ENCODE results near the gene IARS2. TPM values are rescaled to one million over a fixed set of nuclear protein-coding genes. Genes with fewer than 3 reads are reported as not detected.
A peak's percentile ranks its signal among the peaks of the same experiment; 100 is the strongest.

IARS2 gene
- total and polyA plus RNA-seq, 2 donors (not counting 1 experiment from before 2014, with no cell fraction given): 8.8 to 35.6 TPM

DNA sequence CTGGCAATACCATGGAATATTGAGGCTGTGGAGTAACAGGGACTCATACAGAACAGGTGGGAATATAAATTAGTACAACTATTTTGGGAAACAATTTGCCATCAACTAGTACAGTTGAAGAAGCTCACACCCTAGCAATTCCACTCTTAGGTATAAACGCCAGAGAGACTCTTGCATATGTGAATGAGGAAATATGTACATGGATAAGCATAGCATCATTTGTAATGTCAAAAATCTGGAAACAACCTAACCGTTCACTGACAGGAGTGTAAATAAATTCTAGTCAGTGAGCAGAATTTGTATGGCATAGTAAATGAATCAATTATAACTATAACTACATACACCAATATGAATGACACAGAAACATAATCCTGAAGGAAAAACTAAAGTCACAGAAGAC lies 94.6 kb downstream of the IARS2 start:
- Mint-ChIP-seq H3K4me3 (no peak overlapping the region), H3K27ac (no peak overlapping the region), H3K4me1 (no peaks in the 10 kb centered on the region), H3K27me3 (no peaks in the 10 kb centered on the region), H3K9me3 (ENCODE audit: insufficient read depth) (no peaks in the 10 kb centered on the region)
- Histone ChIP-seq H3K9me3 (ENCODE audit: control extremely low read depth in 1 of 3, control insufficient read depth in 2 of 3, insufficient read depth in 1 of 3, low read length in 2 of 3) (no peaks in the 10 kb centered on the region), H3K27me3 (replicated peaks in 1 of 4; ENCODE audit: control extremely low read depth in 1 of 4, control insufficient read depth in 3 of 4, insufficient read depth in 4 of 4, low read length in 3 of 4) (no peaks in the 10 kb centered on the region), H3K4me1 (ENCODE audit: control insufficient read depth in 2 of 2, insufficient read depth in 2 of 2, low read length in 2 of 2) (no peaks in the 10 kb centered on the region), H3K9ac (ENCODE audit: low read length) (no peak overlapping the region), H3K27ac (ENCODE audit: low read length in 2 of 2) (no peak overlapping the region), H3K79me2 (ENCODE audit: control insufficient read depth, insufficient read depth, low read length) (no peaks in the 10 kb centered on the region), H2AFZ (ENCODE audit: insufficient read depth, low read depth, low read length, poor library complexity, severe bottlenecking) (no peak overlapping the region), H3K4me2 (replicated peaks; ENCODE audit: low read depth, low read length, poor library complexity, severe bottlenecking) (no peak overlapping the region), H4K20me1 (ENCODE audit: control insufficient read depth, insufficient read depth, low read length, poor library complexity, severe bottlenecking) (no peaks in the 10 kb centered on the region), H3K4me3 (ENCODE audit: control extremely low read depth in 1 of 5, extremely low read depth in 1 of 5, insufficient read depth in 1 of 5, low read depth in 2 of 5, low read length in 4 of 5) (no peak overlapping the region), H3K36me3 (replicated peaks in 1 of 2; ENCODE audit: control extremely low read depth in 1 of 2, control insufficient read depth in 1 of 2, extremely low read depth in 1 of 2, insufficient read depth in 2 of 2, low read length in 1 of 2) (peaks cover 11 to 46% of the 10 kb centered on the region in 2 experiments)
- intact Hi-C loops (cut with micrococcal nuclease): no loop called here
- DNase-seq (no peak), ATAC-seq (ENCODE audit: low read depth) (no peak)
- ChIA-PET POLR2A (no interaction called here), CTCF (interaction anchor here (1.4 kb wide), 1 partner anchor 31 kb away, joined by 3 read pairs; no protein-coding TSS in a partner anchor)
- no CpG with 5 or more reads among the region's 2 CpGs for WGBS (ENCODE audit: insufficient coverage)
- TF ChIP-seq, protein P1, sequence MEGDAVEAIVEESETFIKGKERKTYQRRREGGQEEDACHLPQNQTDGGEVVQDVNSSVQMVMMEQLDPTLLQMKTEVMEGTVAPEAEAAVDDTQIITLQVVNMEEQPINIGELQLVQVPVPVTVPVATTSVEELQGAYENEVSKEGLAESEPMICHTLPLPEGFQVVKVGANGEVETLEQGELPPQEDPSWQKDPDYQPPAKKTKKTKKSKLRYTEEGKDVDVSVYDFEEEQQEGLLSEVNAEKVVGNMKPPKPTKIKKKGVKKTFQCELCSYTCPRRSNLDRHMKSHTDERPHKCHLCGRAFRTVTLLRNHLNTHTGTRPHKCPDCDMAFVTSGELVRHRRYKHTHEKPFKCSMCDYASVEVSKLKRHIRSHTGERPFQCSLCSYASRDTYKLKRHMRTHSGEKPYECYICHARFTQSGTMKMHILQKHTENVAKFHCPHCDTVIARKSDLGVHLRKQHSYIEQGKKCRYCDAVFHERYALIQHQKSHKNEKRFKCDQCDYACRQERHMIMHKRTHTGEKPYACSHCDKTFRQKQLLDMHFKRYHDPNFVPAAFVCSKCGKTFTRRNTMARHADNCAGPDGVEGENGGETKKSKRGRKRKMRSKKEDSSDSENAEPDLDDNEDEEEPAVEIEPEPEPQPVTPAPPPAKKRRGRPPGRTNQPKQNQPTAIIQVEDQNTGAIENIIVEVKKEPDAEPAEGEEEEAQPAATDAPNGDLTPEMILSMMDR (IDR thresholded peaks at IDR 0.05): no peak
- no peak for TF ChIP-seq EZH2 (IDR thresholded peaks at IDR 0.05; ENCODE audit: borderline replicate concordance, insufficient read depth, low read depth, low read length, poor library complexity, severe bottlenecking)

DNA sequence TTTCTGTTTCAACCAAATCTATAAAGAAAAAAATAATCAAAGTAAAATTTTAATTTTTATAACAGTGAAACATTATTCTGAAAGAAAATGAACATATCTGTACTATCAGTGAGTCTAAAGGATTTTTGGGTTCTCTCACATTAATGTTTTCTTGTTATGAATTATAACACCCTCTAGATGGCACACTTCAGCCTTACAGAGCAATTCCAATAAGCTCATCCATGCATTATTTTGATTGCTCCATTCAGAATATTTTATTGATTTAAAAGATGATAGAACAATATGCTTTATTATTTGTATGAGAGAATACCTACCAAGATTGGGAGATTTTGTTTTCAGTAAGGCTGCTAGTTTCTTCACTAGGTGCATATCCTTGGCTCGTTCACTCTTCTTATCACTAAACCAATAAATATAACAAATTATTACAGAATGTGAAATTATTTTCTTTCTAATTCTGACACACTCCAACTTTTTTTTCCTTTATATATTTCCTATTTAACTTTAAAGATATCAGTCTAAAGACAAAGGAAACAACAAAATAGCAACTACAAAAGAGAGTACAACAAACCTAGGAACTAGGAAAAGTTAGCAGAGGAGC lies 95.9 kb downstream of the IARS2 start:
- no peak for ATAC-seq (ENCODE audit: low read depth)
- Histone ChIP-seq H3K27ac (ENCODE audit: low read length in 2 of 2) (no peak overlapping the region), H3K27me3 (replicated peaks in 1 of 4; ENCODE audit: control extremely low read depth in 1 of 4, control insufficient read depth in 3 of 4, insufficient read depth in 4 of 4, low read length in 3 of 4) (no peaks in the 10 kb centered on the region), H3K4me2 (replicated peaks; ENCODE audit: low read depth, low read length, poor library complexity, severe bottlenecking) (no peak overlapping the region), H3K36me3 (replicated peaks in 1 of 2; ENCODE audit: control extremely low read depth in 1 of 2, control insufficient read depth in 1 of 2, extremely low read depth in 1 of 2, insufficient read depth in 2 of 2, low read length in 1 of 2) (peaks cover 11 to 52% of the 10 kb centered on the region in 2 experiments), H3K79me2 (ENCODE audit: control insufficient read depth, insufficient read depth, low read length) (no peaks in the 10 kb centered on the region), H3K4me1 (ENCODE audit: control insufficient read depth in 2 of 2, insufficient read depth in 2 of 2, low read length in 2 of 2) (no peaks in the 10 kb centered on the region), H2AFZ (ENCODE audit: insufficient read depth, low read depth, low read length, poor library complexity, severe bottlenecking) (no peak overlapping the region), H3K9me3 (ENCODE audit: control extremely low read depth in 1 of 3, control insufficient read depth in 2 of 3, insufficient read depth in 1 of 3, low read length in 2 of 3) (no peaks in the 10 kb centered on the region), H3K9ac (ENCODE audit: low read length) (no peak overlapping the region), H4K20me1 (ENCODE audit: control insufficient read depth, insufficient read depth, low read length, poor library complexity, severe bottlenecking) (no peaks in the 10 kb centered on the region), H3K4me3 (ENCODE audit: control extremely low read depth in 1 of 5, extremely low read depth in 1 of 5, insufficient read depth in 1 of 5, low read depth in 2 of 5, low read length in 4 of 5) (no peak overlapping the region)
- Mint-ChIP-seq H3K4me3 (no peak overlapping the region), H3K9me3 (ENCODE audit: insufficient read depth) (no peaks in the 10 kb centered on the region), H3K4me1 (no peaks in the 10 kb centered on the region), H3K27ac (no peak overlapping the region), H3K27me3 (no peaks in the 10 kb centered on the region)
- peak; percentile 19 for DNase-seq
- intact Hi-C loops (cut with micrococcal nuclease): no loop called here
- CTCF ChIA-PET: interaction anchor here (0.8 to 3.1 kb wide), 12 partner anchors 8 to 610 kb away, joined by 3 to 14 read pairs (median 4); no protein-coding TSS in a partner anchor
- POLR2A ChIA-PET: no interaction called here
- no peak for TF ChIP-seq EZH2 (IDR thresholded peaks at IDR 0.05; ENCODE audit: borderline replicate concordance, insufficient read depth, low read depth, low read length, poor library complexity, severe bottlenecking)
- TF ChIP-seq, protein P1 (IDR thresholded peaks at IDR 0.05): peak; percentile 71
- WGBS (ENCODE audit: insufficient coverage): no CpG with 5 or more reads among the region's 1 CpG
